HEK293 (cell line): ENCODE data around the gene SFMBT2.

Experiments used
- CTCF ChIA-PET: fragments of 350-600 bp; formaldehyde crosslinking; extraction: SDS; loops from one replicate; lab custom pipeline; 2021; ENCODE audit warnings: antibody characterized with exemption; lab: Yijun Ruan, JAX
- POLR2A ChIA-PET: fragments of 300-600 bp; formaldehyde crosslinking; extraction: SDS; loops from one replicate; lab custom pipeline; 2020; ENCODE audit warnings: antibody characterized with exemption, inconsistent platforms; lab: Yijun Ruan, JAX
- H3K27ac ChIP-seq: fragments of 200-500 bp; sonication (Bioruptor generic); 2 replicates; pipeline ENCODE4 v1.5.1; 2014; ENCODE audit warnings: low read depth, low read length, control low read depth, inconsistent platforms; ENCODE audit errors: extremely low read depth
- H3K36me3 ChIP-seq, 2 experiments: fragments of 200-500 bp in 1 of 2; sonication (Bioruptor generic) in 1 of 2; 1 replicate in 1 of 2; 2 replicates in 1 of 2; pipeline ENCODE4 v1.5.1; 2014 to 2017; ENCODE audit warnings: inconsistent platforms in 2 of 2, low read length in 2 of 2; ENCODE audit not compliant: control insufficient read depth in 2 of 2, insufficient read depth in 1 of 2
- H3K4me1 ChIP-seq: fragments of 200-500 bp; sonication (Bioruptor generic); 2 replicates; pipeline ENCODE4 v1.5.1; 2014; ENCODE audit warnings: mild to moderate bottlenecking, low read length, inconsistent platforms; ENCODE audit not compliant: control insufficient read depth, insufficient read depth
- H3K4me3 ChIP-seq: 2 replicates; pipeline ENCODE4 v1.5.1; 2011; ENCODE audit warnings: low read depth, mild to moderate bottlenecking, control low read depth, low read length, moderate library complexity
- H3K9me3 ChIP-seq: fragments of 200-500 bp; sonication (Bioruptor generic); 2 replicates; pipeline ENCODE4 v1.5.1; 2014; ENCODE audit warnings: low read depth, low read length, inconsistent platforms; ENCODE audit not compliant: control insufficient read depth, insufficient read depth
- BCL6B ChIP-seq: fragments of 450-650 bp; formaldehyde crosslinking; IDR thresholded peaks from 2 replicates; pipeline ENCODE4 v1.5.1; 2017; ENCODE audit warnings: missing biosample characterization, missing genetic modification characterization
- GLI2 ChIP-seq: fragments of 450-650 bp; formaldehyde crosslinking; IDR thresholded peaks from 2 replicates; pipeline ENCODE4; 2017; ENCODE audit warnings: missing biosample characterization, missing genetic modification characterization, low read depth, borderline replicate concordance
- HOXD13 ChIP-seq: sonication (generic); formaldehyde crosslinking; IDR thresholded peaks from 2 replicates; pipeline ENCODE4 v1.8.0; 2022; ENCODE audit warnings: missing genetic modification reagents, borderline replicate concordance
- KLF10 ChIP-seq: fragments of 450-650 bp; IDR thresholded peaks from 2 replicates; pipeline ENCODE4 v1.5.1; 2018; ENCODE audit warnings: missing biosample characterization, mild to moderate bottlenecking, missing genetic modification characterization
- KLF9 ChIP-seq: fragments of 450-650 bp; formaldehyde crosslinking; IDR thresholded peaks from 2 replicates; pipeline ENCODE4 v1.5.1; 2016; ENCODE audit warnings: missing biosample characterization, missing genetic modification characterization, low read depth
- RBAK ChIP-seq: fragments of 450-650 bp; formaldehyde crosslinking; IDR thresholded peaks from 2 replicates; pipeline ENCODE4 v1.5.1; 2016; ENCODE audit warnings: missing biosample characterization, missing genetic modification characterization
- SCRT2 ChIP-seq: fragments of 450-650 bp; formaldehyde crosslinking; IDR thresholded peaks from 2 replicates; pipeline ENCODE4 v1.5.1; 2016; ENCODE audit warnings: missing biosample characterization, missing genetic modification characterization
- SETDB1 ChIP-seq: IDR thresholded peaks from one replicate; pipeline ENCODE4 v1.6.1; 2017; ENCODE audit warnings: mild to moderate bottlenecking, low read length, moderate library complexity, mixed read lengths; ENCODE audit not compliant: insufficient read length
- YY1 ChIP-seq: fragments of 450-650 bp; formaldehyde crosslinking; IDR thresholded peaks from 2 replicates; pipeline ENCODE4 v1.5.1; 2018; ENCODE audit warnings: missing biosample characterization, missing genetic modification characterization
- YY2 ChIP-seq: fragments of 450-650 bp; formaldehyde crosslinking; IDR thresholded peaks from 2 replicates; pipeline ENCODE4 v1.5.1; 2016; ENCODE audit warnings: missing biosample characterization, missing genetic modification characterization
- ZNF2 ChIP-seq: fragments of 450-650 bp; formaldehyde crosslinking; IDR thresholded peaks from 2 replicates; pipeline ENCODE4 v1.5.1; 2016; ENCODE audit warnings: missing biosample characterization, missing genetic modification characterization
- ZNF248 ChIP-seq: fragments of 450-650 bp; formaldehyde crosslinking; IDR thresholded peaks from 2 replicates; pipeline ENCODE4 v1.5.1; 2017; ENCODE audit warnings: missing biosample characterization, missing genetic modification characterization
- ZNF292 ChIP-seq: fragments of 450-650 bp; formaldehyde crosslinking; IDR thresholded peaks from 2 replicates; pipeline ENCODE4 v1.5.1; 2016; ENCODE audit warnings: low read depth, missing biosample characterization, missing genetic modification characterization, borderline replicate concordance
- ZNF362 ChIP-seq: fragments of 450-650 bp; formaldehyde crosslinking; IDR thresholded peaks from 2 replicates; pipeline ENCODE4 v1.5.1; 2016; ENCODE audit warnings: missing biosample characterization, missing genetic modification characterization
- ZNF561 ChIP-seq: fragments of 450-650 bp; IDR thresholded peaks from 2 replicates; pipeline ENCODE4 v1.5.1; 2018; ENCODE audit warnings: missing biosample characterization, missing genetic modification characterization, borderline replicate concordance
- ZNF596 ChIP-seq: fragments of 450-650 bp; IDR thresholded peaks from 2 replicates; pipeline ENCODE4 v1.5.0; 2018; ENCODE audit warnings: missing biosample characterization, mild to moderate bottlenecking, missing genetic modification characterization, moderate library complexity
- ZNF624 ChIP-seq: fragments of 450-650 bp; formaldehyde crosslinking; IDR thresholded peaks from 2 replicates; pipeline ENCODE4 v1.5.1; 2017; ENCODE audit warnings: missing biosample characterization, missing genetic modification characterization
- ZNF626 ChIP-seq: fragments of 450-650 bp; sonication (Bioruptor Pico); formaldehyde crosslinking; IDR thresholded peaks from 2 replicates; pipeline ENCODE4 v1.5.1; 2018; ENCODE audit warnings: missing biosample characterization, missing genetic modification characterization, inconsistent platforms
- ZNF639 ChIP-seq: fragments of 450-650 bp; formaldehyde crosslinking; IDR thresholded peaks from 2 replicates; pipeline ENCODE4 v1.5.1; 2016; ENCODE audit warnings: missing biosample characterization, missing genetic modification characterization
- ZNF660 ChIP-seq: fragments of 450-650 bp; IDR thresholded peaks from 2 replicates; pipeline ENCODE4 v1.5.1; 2018; ENCODE audit warnings: missing biosample characterization, mild to moderate bottlenecking, missing genetic modification characterization
- ZNF76 ChIP-seq: fragments of 450-650 bp; formaldehyde crosslinking; IDR thresholded peaks from 2 replicates; pipeline ENCODE4; 2016; ENCODE audit warnings: low read depth, missing biosample characterization, missing genetic modification characterization, borderline replicate concordance
- ZNF843 ChIP-seq: fragments of 450-650 bp; formaldehyde crosslinking; IDR thresholded peaks from 2 replicates; pipeline ENCODE4 v1.5.1; 2016; ENCODE audit warnings: missing biosample characterization, missing genetic modification characterization
- ZSCAN4 ChIP-seq: fragments of 450-650 bp; formaldehyde crosslinking; IDR thresholded peaks from 2 replicates; pipeline ENCODE4 v1.5.1; 2017; ENCODE audit warnings: missing biosample characterization, missing genetic modification characterization

SFMBT2 gene

GRCh38 chr10:7403620-7404019 lies 7.2 kb downstream of the SFMBT2 start (continued):
- TF ChIP-seq ZNF639 (tag by site-specific recombination) (no peak), YY1 (no peak), ZSCAN4 (tag by site-specific recombination) (no peak), KLF10 (no peak)

GRCh38 chr10:7401782-7402181 lies 9.1 kb downstream of the SFMBT2 start:
- peaks cover 0 to 3% of the 10 kb centered on the region in 2 experiments; a peak in 1 of 3 replicates for H3K36me3 ChIP-seq
- peaks cover 16% of the 10 kb centered on the region for H3K4me1 ChIP-seq
- TF ChIP-seq ZNF2 (no peak), ZNF248 (tag by site-specific recombination) (no peak), ZNF626 (no peak), GLI2 (no peak), KLF9 (no peak), YY2 (no peak), SCRT2 (tag by site-specific recombination) (no peak), ZNF292 (no peak), ZNF660 (tag by site-specific recombination) (no peak), ZNF596 (tag by site-specific recombination) (no peak), ZNF843 (tag by site-specific recombination) (no peak), SETDB1 (no peak), ZNF76 (no peak), ZNF639 (tag by site-specific recombination) (no peak), ZNF561 (tag by site-specific recombination) (no peak), RBAK (tag by site-specific recombination) (no peak), HOXD13 (CRISPR knock-in tag) (no peak), ZNF624 (tag by site-specific recombination) (no peak), ZNF362 (tag by site-specific recombination) (no peak), BCL6B (no peak)
- TF ChIP-seq, all 188 proteins: peak for 0
- Histone ChIP-seq H3K4me3 (no peak overlapping the region), H3K9me3 (no peaks in the 10 kb centered on the region), H3K27ac (no peak overlapping the region)
- POLR2A ChIA-PET, result no interaction called here
- CTCF ChIA-PET, result no interaction called here
